Memory B cell (primary cell): ENCODE data around the gene FBRSL1.
"Not testable (repeated sequence)": the region's sequence is repeated elsewhere in the genome, so short reads cannot be mapped to it uniquely, and the experiment has no call there.

Source experiments
- ATAC-seq: fragments of 150-1000 bp; cut with Tn5 transposase; 2 replicates; pipeline ENCODE4 v1.10.0; 2021; ENCODE audit warnings: low read depth, mild to moderate bottlenecking, moderate library complexity
- DNase-seq, 2 donors: peaks; one replicate each; pipeline ENCODE4 v3.0.0; 2022; ENCODE audit warnings: low spot score in 2 of 2
- H3K27ac Mint-ChIP-seq: one replicate; pipeline ENCODE4 v1.8.0; 2022; ENCODE audit warnings: mild to moderate bottlenecking, moderate library complexity, mixed read lengths
- H3K27me3 Mint-ChIP-seq: one replicate; pipeline ENCODE4 v1.8.0; 2022; ENCODE audit warnings: mixed read lengths
- H3K36me3 Mint-ChIP-seq: one replicate; pipeline ENCODE4 v1.8.0; 2022; ENCODE audit warnings: mild to moderate bottlenecking, mixed read lengths
- H3K4me1 Mint-ChIP-seq: one replicate; pipeline ENCODE4 v1.8.0; 2022; ENCODE audit warnings: mixed read lengths
- H3K4me3 Mint-ChIP-seq: one replicate; pipeline ENCODE4 v1.8.0; 2022; ENCODE audit warnings: mild to moderate bottlenecking, moderate library complexity, mixed read lengths
- H3K9me3 Mint-ChIP-seq: one replicate; pipeline ENCODE4 v1.8.0; 2022; ENCODE audit warnings: mixed read lengths

The FBRSL1 gene

GRCh38 chr12:132489602-132490266 is at the start of gene FBRSL1:
TSS of gene FBRSL1 (plus strand) at chr12:132490151.
- Mint-ChIP-seq H3K27ac (peak within 1 kb of the TSS; percentile 94), H3K36me3 (peaks cover 3% of the 10 kb centered on the region), H3K4me3 (peak within 1 kb of the TSS; percentile 93), H3K27me3 (no peaks in the 10 kb centered on the region), H3K4me1 (peaks cover 52% of the 10 kb centered on the region), H3K9me3 (no peaks in the 10 kb centered on the region)
- ATAC-seq = peak; percentile 74
- peak; percentile 79 to 84 for DNase-seq

GRCh38 chr12:132440420-132440819 is 49.5 kb upstream of the FBRSL1 start:
- not testable (repeated sequence) for H3K27me3 Mint-ChIP-seq, H3K9me3 Mint-ChIP-seq, DNase-seq, H3K36me3 Mint-ChIP-seq, H3K4me3 Mint-ChIP-seq, H3K27ac Mint-ChIP-seq, ATAC-seq
- H3K4me1 Mint-ChIP-seq = peaks cover 29% of the 10 kb centered on the region

GRCh38 chr12:132441871-132442863 is 47.8 kb upstream of the FBRSL1 start:
- Mint-ChIP-seq H3K4me1 (peaks cover 31% of the 10 kb centered on the region), H3K4me3 (no peak overlapping the region), H3K27me3 (no peaks in the 10 kb centered on the region), H3K36me3 (peaks cover 4% of the 10 kb centered on the region), H3K27ac (peak overlapping the region; percentile 38), H3K9me3 (no peaks in the 10 kb centered on the region)
- DNase-seq (no peak), ATAC-seq (no peak)

GRCh38 chr12:132443091-132443490 is 46.9 kb upstream of the FBRSL1 start:
- peak overlapping the region; percentile 59 for H3K27ac Mint-ChIP-seq
- H3K4me3 Mint-ChIP-seq = no peak overlapping the region
- no peaks in the 10 kb centered on the region for H3K27me3 Mint-ChIP-seq
- peaks cover 31% of the 10 kb centered on the region for H3K4me1 Mint-ChIP-seq
- peaks cover 4% of the 10 kb centered on the region for H3K36me3 Mint-ChIP-seq
- ATAC-seq (no peak), DNase-seq (no peak)
- no peaks in the 10 kb centered on the region for H3K9me3 Mint-ChIP-seq

GRCh38 chr12:132444283-132444682 is 45.7 kb upstream of the FBRSL1 start:
- no peaks in the 10 kb centered on the region for H3K9me3 Mint-ChIP-seq
- peak overlapping the region; percentile 95 for H3K27ac Mint-ChIP-seq
- peaks cover 29% of the 10 kb centered on the region for H3K4me1 Mint-ChIP-seq
- H3K36me3 Mint-ChIP-seq = peaks cover 4% of the 10 kb centered on the region
- H3K4me3 Mint-ChIP-seq = no peak overlapping the region
- no peak for DNase-seq
- H3K27me3 Mint-ChIP-seq = no peaks in the 10 kb centered on the region
- ATAC-seq = no peak

- Mint-ChIP-seq H3K4me3 (peak overlapping the region; percentile 74), H3K9me3 (no peaks in the 10 kb centered on the region), H3K27me3 (no peaks in the 10 kb centered on the region), H3K36me3 (peaks cover 3% of the 10 kb centered on the region), H3K4me1 (peaks cover 28% of the 10 kb centered on the region), H3K27ac (peak overlapping the region; percentile 95)
- ATAC-seq (peak; percentile 82), DNase-seq (peak; percentile 73 to 82)
These were observed 44.7 kb upstream of the FBRSL1 start for GRCh38 chr12:132444957-132445883.

GRCh38 chr12:132445884-132446632 is 43.9 kb upstream of the FBRSL1 start:
- peak overlapping the region; percentile 95 for H3K27ac Mint-ChIP-seq
- H3K4me1 Mint-ChIP-seq = peaks cover 27% of the 10 kb centered on the region
- H3K36me3 Mint-ChIP-seq = peaks cover 3% of the 10 kb centered on the region
- no peaks in the 10 kb centered on the region for H3K27me3 Mint-ChIP-seq
- DNase-seq (no peak), ATAC-seq (peak; percentile 35)
- no peaks in the 10 kb centered on the region for H3K9me3 Mint-ChIP-seq
- H3K4me3 Mint-ChIP-seq = peak overlapping the region; percentile 74

- no peak for DNase-seq
- no peaks in the 10 kb centered on the region for H3K9me3 Mint-ChIP-seq
- peaks cover 3% of the 10 kb centered on the region for H3K36me3 Mint-ChIP-seq
- H3K4me1 Mint-ChIP-seq = peaks cover 30% of the 10 kb centered on the region
- ATAC-seq = no peak
- H3K27ac Mint-ChIP-seq = peak overlapping the region; percentile 95
- H3K27me3 Mint-ChIP-seq = no peaks in the 10 kb centered on the region
- peak overlapping the region; percentile 74 for H3K4me3 Mint-ChIP-seq
These were observed 43.2 kb upstream of the FBRSL1 start for GRCh38 chr12:132446633-132447326.

GRCh38 chr12:132447327-132447720 is 42.6 kb upstream of the FBRSL1 start:
- no peaks in the 10 kb centered on the region for H3K27me3 Mint-ChIP-seq
- H3K27ac Mint-ChIP-seq = no peak overlapping the region
- no peaks in the 10 kb centered on the region for H3K9me3 Mint-ChIP-seq
- H3K36me3 Mint-ChIP-seq = peaks cover 3% of the 10 kb centered on the region
- ATAC-seq (no peak), DNase-seq (no peak)
- H3K4me3 Mint-ChIP-seq = no peak overlapping the region
- peaks cover 35% of the 10 kb centered on the region for H3K4me1 Mint-ChIP-seq

GRCh38 chr12:132447731-132448462 is 42.1 kb upstream of the FBRSL1 start:
- Mint-ChIP-seq H3K36me3 (peaks cover 3% of the 10 kb centered on the region), H3K27ac (no peak overlapping the region), H3K4me3 (no peak overlapping the region), H3K27me3 (no peaks in the 10 kb centered on the region), H3K9me3 (no peaks in the 10 kb centered on the region), H3K4me1 (peaks cover 37% of the 10 kb centered on the region)
- DNase-seq (no peak), ATAC-seq (no peak)

- Mint-ChIP-seq H3K27me3 (no peaks in the 10 kb centered on the region), H3K36me3 (peaks cover 1% of the 10 kb centered on the region), H3K27ac (no peak overlapping the region), H3K9me3 (no peaks in the 10 kb centered on the region), H3K4me3 (no peak overlapping the region), H3K4me1 (peaks cover 42% of the 10 kb centered on the region)
- no peak for DNase-seq
- no peak for ATAC-seq
These were observed 41.5 kb upstream of the FBRSL1 start for GRCh38 chr12:132448463-132448820.
